ENCODE data around the gene SPG21. TPM values are rescaled to one million over a fixed set of nuclear protein-coding genes. Genes with fewer than 3 reads are reported as not detected.

The SPG21 gene
- total RNA-seq, 1 experiment from 2014 or later, result 66.6 TPM

DNA sequence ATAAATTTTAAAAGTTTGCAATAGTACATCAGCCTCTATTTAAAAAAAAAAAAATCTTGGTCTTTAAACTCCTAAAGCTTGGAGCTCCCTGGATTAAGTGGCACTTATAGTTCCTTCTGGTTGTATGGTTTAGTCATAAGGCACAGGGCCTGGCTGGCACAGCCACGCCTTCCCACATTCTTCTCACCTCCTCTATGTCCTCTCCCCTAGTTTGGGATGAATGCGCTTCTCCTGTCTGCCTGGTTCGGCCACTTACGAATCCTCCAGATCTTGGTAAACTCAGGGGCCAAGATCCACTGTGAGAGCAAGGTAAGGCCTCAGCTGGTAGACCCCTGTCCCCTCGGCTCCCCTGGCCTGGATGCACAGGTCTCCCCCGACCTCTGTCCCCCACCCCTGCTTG is 68.0 kb downstream of the SPG21 start:
- H3K4ac ChIP-seq (ENCODE audit: low read depth, low read length), result no peak overlapping the region
- H3T11ph ChIP-seq (ENCODE audit: low read length), result no peak overlapping the region
- no peak overlapping the region for H4K8ac ChIP-seq (replicated peaks; ENCODE audit: insufficient read length, low read depth, low read length)
- TF ChIP-seq, protein P1, sequence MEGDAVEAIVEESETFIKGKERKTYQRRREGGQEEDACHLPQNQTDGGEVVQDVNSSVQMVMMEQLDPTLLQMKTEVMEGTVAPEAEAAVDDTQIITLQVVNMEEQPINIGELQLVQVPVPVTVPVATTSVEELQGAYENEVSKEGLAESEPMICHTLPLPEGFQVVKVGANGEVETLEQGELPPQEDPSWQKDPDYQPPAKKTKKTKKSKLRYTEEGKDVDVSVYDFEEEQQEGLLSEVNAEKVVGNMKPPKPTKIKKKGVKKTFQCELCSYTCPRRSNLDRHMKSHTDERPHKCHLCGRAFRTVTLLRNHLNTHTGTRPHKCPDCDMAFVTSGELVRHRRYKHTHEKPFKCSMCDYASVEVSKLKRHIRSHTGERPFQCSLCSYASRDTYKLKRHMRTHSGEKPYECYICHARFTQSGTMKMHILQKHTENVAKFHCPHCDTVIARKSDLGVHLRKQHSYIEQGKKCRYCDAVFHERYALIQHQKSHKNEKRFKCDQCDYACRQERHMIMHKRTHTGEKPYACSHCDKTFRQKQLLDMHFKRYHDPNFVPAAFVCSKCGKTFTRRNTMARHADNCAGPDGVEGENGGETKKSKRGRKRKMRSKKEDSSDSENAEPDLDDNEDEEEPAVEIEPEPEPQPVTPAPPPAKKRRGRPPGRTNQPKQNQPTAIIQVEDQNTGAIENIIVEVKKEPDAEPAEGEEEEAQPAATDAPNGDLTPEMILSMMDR (conservative IDR thresholded peaks at IDR 0.05), result no peak
- H3K79me1 ChIP-seq (ENCODE audit: insufficient read depth, low read depth, low read length, poor library complexity, severe bottlenecking), result no peaks in the 10 kb centered on the region
- H2BK5ac ChIP-seq (ENCODE audit: insufficient read length, low read length), result no peak overlapping the region
- no peak overlapping the region for H2AFZ ChIP-seq (ENCODE audit: low read length)
- no peak overlapping the region for H2AK5ac ChIP-seq (ENCODE audit: insufficient read length, low read length)
- H3K18ac ChIP-seq (ENCODE audit: insufficient read length, low read depth, low read length), result no peak overlapping the region
- H3K4me1 ChIP-seq (ENCODE audit: insufficient read depth, low read length), result no peaks in the 10 kb centered on the region; the same call in 1 of the 2 replicates
- no peaks in the 10 kb centered on the region for H3K23me2 ChIP-seq (ENCODE audit: insufficient read length, low read depth, low read length, poor library complexity, severe bottlenecking)
- no peak overlapping the region for H4K5ac ChIP-seq (ENCODE audit: insufficient read length, low read depth, low read length)
- no peaks in the 10 kb centered on the region for H3K79me2 ChIP-seq (ENCODE audit: insufficient read depth, low read length)
- H3K27ac ChIP-seq (ENCODE audit: insufficient read length, low read depth, low read length), result no peak overlapping the region
- H3K9ac ChIP-seq (ENCODE audit: extremely low read depth, insufficient read length, low read length), result no peak overlapping the region
- H3K14ac ChIP-seq (ENCODE audit: insufficient read depth, low read length), result no peak overlapping the region; the same call in 1 of the 2 replicates
- H3K27me3 ChIP-seq (ENCODE audit: insufficient read depth, low read length), result no peaks in the 10 kb centered on the region
- no CpG with 5 or more reads among the region's 6 CpGs for WGBS (ENCODE audit: extremely low coverage, insufficient read length, low lambda C conversion rate)
- H3K23ac ChIP-seq (ENCODE audit: insufficient read length, low read depth, low read length), result no peak overlapping the region
- H2BK12ac ChIP-seq (ENCODE audit: insufficient read length, low read depth, low read length), result no peak overlapping the region
- H4K91ac ChIP-seq (ENCODE audit: insufficient read length, low read depth, low read length), result no peak overlapping the region
- H3K9me3 ChIP-seq (ENCODE audit: control insufficient read depth, low read depth, low read length), result no peaks in the 10 kb centered on the region
- Mint-ChIP-seq H3K27me3 (ENCODE audit: low read depth) (no peaks in the 10 kb centered on the region; the same call in none of the 2 replicates), H3K4me1 (peaks cover 23 to 29% of the 10 kb centered on the region in 2 experiments), H3K9me3 (no peaks in the 10 kb centered on the region), H3K4me3 (no peak overlapping the region), H3K36me3 (ENCODE audit: insufficient read depth in 1 of 3, low read depth in 3 of 3) (peaks cover 2 to 10% (median 6%) of the 10 kb centered on the region in 3 experiments; a peak in 3 of 7 replicates), H3K27ac (peak overlapping the region in 1 of 3 experiments; percentile 26; a peak in 1 of 7 replicates)
- no peak overlapping the region for H3K4me2 ChIP-seq (ENCODE audit: insufficient read depth, insufficient read length, low read length)
- no peak overlapping the region for H2BK120ac ChIP-seq (ENCODE audit: low read depth, low read length, poor library complexity, severe bottlenecking)
- H3K56ac ChIP-seq (ENCODE audit: insufficient read length, low read depth, low read length), result no peak overlapping the region
- H2BK20ac ChIP-seq (ENCODE audit: low read depth, low read length, poor library complexity, severe bottlenecking), result no peak overlapping the region
- no peak overlapping the region for H2BK15ac ChIP-seq (ENCODE audit: low read depth, low read length)
- no peaks in the 10 kb centered on the region for H4K20me1 ChIP-seq (ENCODE audit: control insufficient read depth, insufficient read depth, insufficient read length)
- DNase-seq, result no peak
